AML-193 (cell line): ENCODE measurements around the gene VPS72.
"Not testable (repeated sequence)": the region's sequence is repeated elsewhere in the genome, so short reads cannot be mapped to it uniquely, and the experiment has no call there.

Experiments used
- DNase-seq, 2 experiments: peaks; one replicate each; lab custom pipeline; 2025; lab: John Stamatoyannopoulos, UW

Gene VPS72

GRCh38 chr1:151189637-151190445 lies at the start of gene VPS72:
Gene VPS72 (minus strand): TSS chr1:151190197. CDS start chr1:151190121, 76 bp downstream.
- peak; percentile 87 for DNase-seq

GRCh38 chr1:151238467-151238739 lies 48.4 kb upstream of the VPS72 start:
- no peak for DNase-seq

DNA sequence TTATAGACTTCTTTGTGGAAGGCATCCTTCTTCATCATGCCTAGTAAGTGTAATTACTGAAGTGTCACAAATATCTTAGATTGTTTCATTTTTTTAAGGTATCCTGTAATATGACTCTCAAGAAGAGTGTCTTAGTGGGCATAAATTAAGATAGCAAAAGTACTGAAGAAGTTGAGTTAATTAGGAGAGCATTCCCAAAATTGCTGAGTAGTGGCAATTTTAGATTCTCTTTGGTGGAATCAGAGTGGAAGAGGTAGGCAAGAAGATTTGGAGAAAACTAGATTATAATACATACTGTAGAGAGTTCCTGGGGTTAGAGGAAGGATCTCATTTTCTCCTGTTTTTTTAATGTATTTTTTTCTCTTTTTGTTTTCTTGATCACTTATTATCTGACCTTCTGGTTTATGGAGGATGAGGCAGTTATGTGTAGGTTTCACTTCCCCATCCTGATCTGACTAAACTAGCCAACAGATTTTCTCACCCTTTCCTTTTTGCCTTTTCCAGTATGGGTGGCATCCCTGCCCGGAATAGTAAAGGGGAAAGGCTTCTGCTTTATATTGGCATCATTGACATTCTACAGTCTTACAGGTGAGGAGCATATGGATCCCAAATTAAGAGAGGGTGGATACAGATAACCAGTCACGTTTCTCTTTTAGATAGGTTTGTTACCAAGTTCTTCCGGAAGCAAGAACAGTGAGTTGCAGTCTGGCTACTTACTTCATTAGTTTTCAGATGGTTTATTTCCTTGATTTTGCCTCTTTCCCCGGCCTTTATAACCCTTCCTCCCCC lies 47.9 kb upstream of the VPS72 start:
- no peak for DNase-seq

GRCh38 chr1:151235235-151235634 lies 45.2 kb upstream of the VPS72 start:
- no peak for DNase-seq

DNA sequence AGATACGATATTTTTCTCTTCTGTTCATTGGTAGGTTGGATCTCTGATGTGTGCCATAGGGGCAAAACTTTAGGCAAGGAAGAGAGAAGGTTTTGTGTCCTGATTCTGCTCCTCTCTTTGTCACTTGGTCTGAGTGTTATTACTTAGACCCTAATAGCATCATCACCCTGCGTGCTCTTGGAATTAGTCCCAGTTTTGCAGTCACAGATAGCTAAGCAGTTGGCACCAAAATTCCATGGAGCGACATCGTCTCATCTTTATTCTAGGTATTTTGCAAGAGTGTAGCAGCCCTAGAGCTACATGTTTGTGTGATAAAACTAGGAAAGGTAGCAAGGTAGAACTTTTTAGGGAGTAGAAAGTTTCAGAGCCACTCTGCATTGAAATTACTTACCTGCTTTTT lies 32.1 kb upstream of the VPS72 start:
- DNase-seq, result no peak

- no peak for DNase-seq
These were observed 31.6 kb upstream of the VPS72 start for GRCh38 chr1:151221616-151222015.

DNA sequence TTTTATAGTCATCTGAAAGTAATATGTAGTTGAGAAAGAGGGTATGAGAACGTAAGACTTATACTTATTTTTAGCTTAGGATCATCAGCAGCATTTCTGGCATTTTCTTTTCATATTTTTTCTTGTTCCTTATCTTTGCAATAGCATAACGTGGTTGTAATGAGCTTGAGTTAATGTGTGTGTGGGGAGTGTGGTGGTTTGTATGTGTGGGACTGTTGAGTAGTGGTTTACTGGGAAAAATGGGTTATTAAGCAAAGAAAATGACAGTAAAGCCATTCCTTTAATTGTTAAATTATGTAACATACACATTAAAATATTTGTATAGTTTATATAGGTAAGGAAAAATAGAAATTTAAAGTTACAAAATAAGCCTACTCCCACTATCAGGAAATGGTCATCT lies 23.6 kb upstream of the VPS72 start:
- no peak for DNase-seq

- DNase-seq, result no peak
These were observed 22.1 kb upstream of the VPS72 start for GRCh38 chr1:151211972-151212705.

GRCh38 chr1:151210830-151211229 lies 20.8 kb upstream of the VPS72 start:
- DNase-seq, result no peak

- not testable (repeated sequence) for DNase-seq
These were observed 15.5 kb upstream of the VPS72 start for GRCh38 chr1:151205381-151205965.

DNA sequence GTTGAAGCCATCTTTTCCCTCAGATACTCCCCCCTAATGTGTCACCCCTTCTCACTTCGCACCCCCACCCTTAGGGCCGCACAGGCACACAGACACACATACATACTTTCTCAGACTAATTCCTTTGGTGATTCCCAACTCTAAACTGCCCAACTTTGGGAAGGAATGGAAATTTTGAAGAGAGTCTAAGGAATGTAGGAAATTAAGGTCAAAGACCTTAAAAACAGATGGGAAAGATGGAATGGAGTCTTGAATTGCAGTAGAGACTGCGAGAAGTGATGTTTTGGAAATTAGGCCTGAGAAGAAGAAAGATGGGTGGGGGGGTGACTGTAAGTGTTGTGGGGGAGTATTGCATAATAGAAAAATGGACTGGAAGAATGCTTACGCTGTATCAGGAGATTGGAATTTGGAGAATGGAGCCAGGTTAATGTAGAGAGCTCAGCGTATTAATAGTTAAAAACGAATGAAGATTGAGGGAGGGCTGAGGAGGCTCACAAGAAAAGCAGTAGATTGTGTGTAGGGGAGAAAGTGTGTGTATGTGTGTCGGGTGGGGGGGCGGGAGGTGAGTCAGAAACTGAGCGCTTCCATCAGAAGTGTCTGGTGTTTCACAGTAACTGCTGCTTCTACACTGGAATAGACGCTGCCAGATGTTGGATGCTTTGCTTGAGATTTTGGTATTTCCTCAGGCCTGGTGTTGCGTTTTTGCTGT lies 10.0 kb upstream of the VPS72 start:
- peak in 1 of 2 experiments; percentile 13 for DNase-seq

DNA sequence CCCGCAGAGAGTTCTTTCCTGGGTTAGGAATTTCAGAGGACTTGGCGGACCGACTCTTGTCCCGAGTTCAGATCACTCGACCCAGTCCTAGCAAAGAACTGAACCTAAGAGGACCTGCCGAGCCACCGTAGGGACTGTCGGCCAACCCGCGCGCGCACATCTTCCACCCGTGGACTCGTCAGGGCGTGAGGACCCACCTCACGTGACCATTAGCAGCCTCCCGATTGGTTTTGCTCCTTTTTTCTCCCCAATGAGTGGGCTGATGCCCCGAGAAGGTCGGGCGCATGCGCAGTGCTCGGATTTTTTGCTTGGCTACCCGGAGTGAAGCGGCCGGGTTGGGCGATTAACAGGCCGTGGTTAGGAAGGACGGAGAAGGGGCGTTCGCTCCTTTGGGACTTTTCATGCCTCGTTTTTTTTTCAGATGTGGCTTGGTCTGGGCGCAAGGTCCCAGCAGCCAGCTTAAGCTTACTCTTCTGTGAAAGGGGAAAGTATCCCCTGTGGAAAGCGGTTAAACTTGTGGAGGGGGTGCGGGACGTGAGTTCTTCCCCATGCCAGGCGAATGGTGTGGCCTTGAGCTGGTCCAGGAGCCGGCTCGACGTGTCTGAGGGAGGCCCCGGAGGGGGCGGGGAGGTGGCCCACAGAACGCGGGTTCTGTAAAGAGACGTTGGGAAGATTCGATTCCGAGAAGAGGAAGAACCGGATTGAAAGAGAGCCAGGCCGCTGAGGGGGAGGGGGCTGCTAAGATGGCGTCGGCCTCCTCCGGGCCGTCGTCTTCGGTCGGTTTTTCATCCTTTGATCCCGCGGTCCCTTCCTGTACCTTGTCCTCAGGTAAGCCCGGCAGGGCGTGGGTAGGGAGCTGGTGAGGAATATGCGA lies 8.5 kb upstream of the VPS72 start, which contains the start of gene PIP5K1A:
TSS of gene PIP5K1A (plus strand) at position 299 of the 874 bp plus-strand sequence. CDS start at position 744, 445 bp downstream.
- peak; percentile 95 to 98 for DNase-seq

- no peak for DNase-seq
These were observed 7.9 kb upstream of the VPS72 start for GRCh38 chr1:151197863-151198253.

GRCh38 chr1:151196292-151196800 lies 6.3 kb upstream of the VPS72 start:
- DNase-seq, result peak; percentile 79 to 82

- DNase-seq, result not testable (repeated sequence)
These were observed 5.0 kb upstream of the VPS72 start for GRCh38 chr1:151194894-151195594.

GRCh38 chr1:151193856-151194255 lies 3.9 kb upstream of the VPS72 start:
- no peak for DNase-seq

DNA sequence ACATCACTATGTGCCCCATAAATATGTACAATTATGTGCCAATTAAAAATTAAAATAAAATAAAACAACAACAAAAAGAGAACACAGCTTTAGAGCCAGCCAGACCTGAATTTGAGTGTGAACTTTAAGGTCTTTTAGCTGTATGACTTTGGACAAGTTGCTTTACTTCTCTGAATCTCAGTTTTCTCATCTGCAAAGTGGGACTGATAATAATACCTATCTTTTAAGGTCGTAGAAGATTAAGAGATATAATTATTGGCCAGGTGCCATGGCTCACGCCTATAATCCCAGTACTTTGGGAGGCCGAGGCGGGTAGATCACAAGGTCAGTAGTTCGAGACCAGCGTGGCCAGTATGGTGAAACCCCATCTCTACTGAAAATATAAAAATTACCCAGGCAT lies 3.3 kb upstream of the VPS72 start:
- DNase-seq, result no peak

DNA sequence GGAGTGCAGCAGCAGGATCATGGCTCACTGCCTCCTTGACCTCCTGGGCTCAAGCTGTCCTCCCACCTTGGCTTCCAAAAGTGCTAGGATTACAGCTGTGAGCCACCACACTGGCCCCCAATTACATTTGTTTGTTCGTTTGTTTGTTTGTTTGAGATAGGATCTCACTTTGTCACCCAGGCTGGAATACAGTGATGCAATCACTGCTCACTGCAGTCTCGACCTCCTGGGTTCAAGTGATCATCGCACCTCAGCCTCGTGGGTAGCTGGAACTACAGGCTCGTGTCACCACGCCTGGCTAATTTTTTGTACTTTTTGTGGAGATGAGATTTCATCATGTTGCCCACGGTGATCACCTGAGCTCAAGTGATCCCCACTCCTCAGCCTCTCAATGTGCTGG lies 2.0 kb upstream of the VPS72 start:
- no peak for DNase-seq

DNA sequence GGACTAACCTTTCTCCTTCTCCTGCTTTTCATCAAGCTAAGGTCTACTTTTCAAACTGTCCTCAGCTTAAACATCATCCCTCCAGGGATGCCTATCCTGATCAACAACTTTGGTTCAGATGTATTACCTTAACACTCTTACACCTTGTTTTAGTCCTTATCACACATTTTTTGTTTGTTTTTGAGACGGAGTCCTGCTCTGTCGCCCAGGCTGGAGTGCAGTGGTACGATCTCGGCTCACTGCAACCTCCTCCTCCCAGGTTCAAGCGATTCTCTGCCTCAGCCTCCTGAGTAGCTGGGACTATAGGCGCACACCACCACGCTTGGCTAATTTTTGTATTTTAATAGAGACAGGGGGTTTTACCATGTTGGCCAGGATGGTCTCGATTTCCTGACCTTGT lies 1.3 kb downstream of the VPS72 start:
- DNase-seq, result not testable (repeated sequence)

- DNase-seq, result no peak
These were observed 2.8 kb downstream of the VPS72 start for GRCh38 chr1:151187205-151187604.
